ENCODE measurements around the gene TMEM203. TPM values are rescaled to one million over a fixed set of nuclear protein-coding genes. Genes with fewer than 3 reads are reported as not detected.

TMEM203 gene
- total and polyA plus RNA-seq, 4 donors = 19.9 to 27.5 (median 21.5) TPM

GRCh38 chr9:137232101-137232500 lies 26.7 kb upstream of the TMEM203 start:
- WGBS = 82% methylated on average over 10 of the region's 10 CpGs
- no peak for TF ChIP-seq ZBTB33 (IDR thresholded peaks at IDR 0.05)
- TF ChIP-seq GABPA (IDR thresholded peaks at IDR 0.05 in 1 of 2, conservative IDR thresholded peaks at IDR 0.05 in 1 of 2) = no peak
- no peak for TF ChIP-seq NR2F2 (IDR thresholded peaks at IDR 0.05)
- no peak for TF ChIP-seq ATF3 (IDR thresholded peaks at IDR 0.05)
- TF ChIP-seq FOXA2 (IDR thresholded peaks at IDR 0.05) = no peak
- no peak for TF ChIP-seq JUND (IDR thresholded peaks at IDR 0.05)
- TF ChIP-seq RXRA (IDR thresholded peaks at IDR 0.05) = no peak
- no peak for TF ChIP-seq MAX (IDR thresholded peaks at IDR 0.05)
- TF ChIP-seq HNF4G (IDR thresholded peaks at IDR 0.05) = no peak
- no peak for TF ChIP-seq SP1 (IDR thresholded peaks at IDR 0.05)
- TF ChIP-seq YY1 (IDR thresholded peaks at IDR 0.05) = no peak
- no peak for TF ChIP-seq RAD21 (IDR thresholded peaks at IDR 0.05)
- no peak for TF ChIP-seq REST (IDR thresholded peaks at IDR 0.05)
- no peak for TF ChIP-seq HNF4A (conservative IDR thresholded peaks at IDR 0.05)
- TF ChIP-seq FOXA1 (IDR thresholded peaks at IDR 0.05) = no peak
- TF ChIP-seq CTCF (IDR thresholded peaks at IDR 0.05; ENCODE audit: low read depth, low read length, missing input control) = no peak
- no peak for TF ChIP-seq TAF1 (conservative IDR thresholded peaks at IDR 0.05)
- TF ChIP-seq EGR1 (IDR thresholded peaks at IDR 0.05; ENCODE audit: low read depth in 2 of 2) = no peak
- DNase-seq (ENCODE audit: low spot score) = no peak
- H3K9ac ChIP-seq (ENCODE audit: low read depth in 1 of 2, low read length in 2 of 2) = no peak overlapping the region
- H3K27me3 ChIP-seq (ENCODE audit: control insufficient read depth in 4 of 4, insufficient read depth in 4 of 4, low read length in 3 of 4) = no peaks in the 10 kb centered on the region
- H3K27ac ChIP-seq (ENCODE audit: low read depth in 1 of 2, low read length in 2 of 2) = no peak overlapping the region
- no peak overlapping the region for H3K4me3 ChIP-seq (ENCODE audit: low read depth in 1 of 3, low read length in 3 of 3)
- no peaks in the 10 kb centered on the region for H3K9me3 ChIP-seq (ENCODE audit: control insufficient read depth in 4 of 4, low read length in 3 of 4)
- H3K36me3 ChIP-seq (ENCODE audit: control insufficient read depth in 4 of 4, insufficient read depth in 3 of 4, low read depth in 1 of 4, low read length in 3 of 4) = no peaks in the 10 kb centered on the region
- peaks cover 5 to 14% (median 8%) of the 10 kb centered on the region in 4 donors for H3K4me1 ChIP-seq (ENCODE audit: control insufficient read depth in 4 of 4, insufficient read depth in 4 of 4, low read length in 3 of 4)
